Endometrium (tissue), 2 donors: ENCODE data around the gene PIERCE2.
"Not testable (repeated sequence)": the region's sequence is repeated elsewhere in the genome, so short reads cannot be mapped to it uniquely, and the experiment has no call there.

Experiments
- FAIRE-seq: peaks from 2 replicates; lab custom pipeline; 2012; peaks lifted over from hg19 to GRCh38; lab: Jason Lieb, UNC
- donor health status: control.
- donor health status: control.

The PIERCE2 gene

DNA sequence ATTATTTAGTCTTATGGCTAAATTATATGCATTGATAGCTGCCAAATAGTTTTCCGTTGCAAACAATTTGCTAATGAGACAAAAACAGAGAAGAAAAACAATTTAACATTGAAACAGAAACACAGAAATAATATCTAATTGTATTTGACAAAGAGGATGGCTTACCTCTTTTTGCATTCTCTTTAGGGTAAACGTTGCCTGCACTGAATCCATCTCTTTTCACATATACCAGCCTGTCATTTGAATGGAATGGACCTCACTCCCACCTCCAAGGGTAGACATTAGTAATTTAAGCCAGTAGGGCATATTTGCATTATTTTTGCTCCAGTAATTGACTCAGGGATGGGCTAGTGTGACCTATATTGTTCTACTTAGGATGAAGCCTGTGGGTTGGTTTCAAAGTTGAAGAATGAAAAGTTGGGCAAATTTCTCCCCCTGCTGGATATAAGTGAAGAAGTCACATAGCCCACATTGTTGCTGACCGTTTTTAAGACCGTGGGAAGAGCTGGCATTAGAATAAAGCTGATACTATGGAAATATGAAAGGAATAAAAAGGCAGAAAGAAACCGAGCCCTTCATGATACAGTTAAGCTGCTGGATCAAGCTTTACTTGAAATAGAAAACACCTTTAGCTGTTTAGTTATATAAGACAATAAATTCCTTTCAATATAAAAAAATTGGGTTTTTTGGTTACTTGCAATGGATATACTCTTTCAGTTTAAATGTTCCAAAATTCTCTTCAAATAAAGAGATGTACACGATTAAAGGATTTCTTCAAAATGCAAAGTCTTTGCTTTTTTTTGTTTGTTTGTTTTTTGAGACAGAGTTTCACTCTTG, 26.9 kb downstream of the PIERCE2 start:
- FAIRE-seq: no peak

DNA sequence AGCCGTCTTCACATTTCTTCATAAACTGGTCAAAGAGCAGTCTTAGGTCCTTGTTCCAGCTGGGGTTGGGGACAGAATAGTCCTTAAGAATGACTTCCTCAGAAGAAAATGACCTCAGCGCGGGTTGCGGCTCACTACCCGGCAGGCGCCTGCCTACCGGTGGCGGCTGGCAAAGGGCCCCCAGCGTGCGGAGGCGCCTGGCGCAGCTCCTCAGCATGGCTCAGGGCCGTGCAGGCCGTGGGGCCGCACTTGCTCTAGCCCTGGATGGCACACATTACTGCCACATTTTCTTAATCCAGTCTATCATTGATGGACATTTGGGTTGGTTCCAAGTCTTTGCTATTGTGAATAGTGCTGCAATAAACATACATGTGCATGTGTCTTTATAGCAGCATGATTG, 34.8 kb downstream of the PIERCE2 start:
- not testable (repeated sequence) for FAIRE-seq

- not testable (repeated sequence) for FAIRE-seq
Measured at GRCh38 chr15:55445936-55446335, 37.6 kb downstream of the PIERCE2 start.

- not testable (repeated sequence) for FAIRE-seq
Measured at GRCh38 chr15:55446379-55447029, 38.2 kb downstream of the PIERCE2 start.

GRCh38 chr15:55447030-55447394, 38.7 kb downstream of the PIERCE2 start:
- not testable (repeated sequence) for FAIRE-seq

- no peak for FAIRE-seq
Measured at GRCh38 chr15:55457401-55458022, 49.2 kb downstream of the PIERCE2 start.

GRCh38 chr15:55461447-55461846, 53.2 kb downstream of the PIERCE2 start:
- FAIRE-seq: no peak

GRCh38 chr15:55468321-55468720, 60.0 kb downstream of the PIERCE2 start:
- no peak for FAIRE-seq
